T-helper 17 cell (primary cell): ENCODE data around the gene LRRC17. TPM values are rescaled to one million over a fixed set of nuclear protein-coding genes. Genes with fewer than 3 reads are reported as not detected.

Experiments used
- ATAC-seq: fragments of 150-1000 bp; cut with Tn5 transposase; 2 replicates; pipeline ENCODE4 v1.10.0; 2021; ENCODE audit warnings: mild to moderate bottlenecking, moderate library complexity
- DNase-seq, 3 donors: peaks; one replicate each; pipeline versions ENCODE4 v3.0.0 to v3.0.0-alpha.2; 2020 to 2021
- H3K9me3 ChIP-seq: one replicate; pipeline ENCODE4 v1.7.0; 2013; ENCODE audit warnings: low read length, mild to moderate bottlenecking; ENCODE audit not compliant: control insufficient read depth, poor library complexity, severe bottlenecking
- H3K27ac Mint-ChIP-seq: one replicate; pipeline ENCODE4 v1.8.0; 2022; ENCODE audit warnings: mild to moderate bottlenecking, moderate library complexity, mixed read lengths
- H3K27me3 Mint-ChIP-seq: one replicate; pipeline ENCODE4 v1.8.0; 2022; ENCODE audit warnings: mixed read lengths
- H3K36me3 Mint-ChIP-seq: one replicate; pipeline ENCODE4 v1.8.0; 2022; ENCODE audit warnings: low read depth, mixed read lengths
- H3K4me1 Mint-ChIP-seq: one replicate; pipeline ENCODE4 v1.8.0; 2022; ENCODE audit warnings: mild to moderate bottlenecking, mixed read lengths
- H3K4me3 Mint-ChIP-seq: one replicate; pipeline ENCODE4 v1.8.0; 2022; ENCODE audit warnings: mild to moderate bottlenecking, moderate library complexity, mixed read lengths
- total RNA-seq, 4 donors: library from RNA in 2 of 4; stranded (reverse) in 2 of 4; gene quantifications; one replicate each; pipeline ENCODE4 v1.2.3 and lab custom pipeline; 2022 to 2026

Gene LRRC17
- total RNA-seq, 2 donors from 2014 or later: 0.86 TPM; not detected in 1

DNA sequence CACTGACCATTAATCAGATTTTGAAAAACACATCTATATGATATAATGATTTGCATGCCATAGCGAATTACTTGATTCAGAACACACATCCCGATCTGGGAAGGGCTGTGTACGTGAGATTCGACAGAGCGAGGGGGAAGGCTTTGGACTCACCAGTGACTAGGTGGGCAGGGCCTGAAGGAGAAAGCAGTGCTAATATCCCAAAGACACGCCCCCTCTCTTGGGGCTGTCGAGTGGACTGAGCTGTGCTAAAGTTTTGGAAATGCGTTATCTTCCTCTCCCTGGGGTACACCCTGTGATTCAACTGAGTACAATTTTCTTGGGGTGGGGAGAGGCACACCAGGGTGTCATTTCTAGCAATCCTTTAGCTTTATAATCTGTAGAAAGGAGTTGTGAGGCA lies 1.8 kb downstream of the LRRC17 start:
- ATAC-seq: no peak
- Mint-ChIP-seq H3K27me3 (peaks cover 11% of the 10 kb centered on the region), H3K36me3 (peaks cover 3% of the 10 kb centered on the region), H3K27ac (no peak overlapping the region), H3K4me1 (no peaks in the 10 kb centered on the region), H3K4me3 (no peak overlapping the region)
- DNase-seq: no peak
- no peaks in the 10 kb centered on the region for H3K9me3 ChIP-seq

DNA sequence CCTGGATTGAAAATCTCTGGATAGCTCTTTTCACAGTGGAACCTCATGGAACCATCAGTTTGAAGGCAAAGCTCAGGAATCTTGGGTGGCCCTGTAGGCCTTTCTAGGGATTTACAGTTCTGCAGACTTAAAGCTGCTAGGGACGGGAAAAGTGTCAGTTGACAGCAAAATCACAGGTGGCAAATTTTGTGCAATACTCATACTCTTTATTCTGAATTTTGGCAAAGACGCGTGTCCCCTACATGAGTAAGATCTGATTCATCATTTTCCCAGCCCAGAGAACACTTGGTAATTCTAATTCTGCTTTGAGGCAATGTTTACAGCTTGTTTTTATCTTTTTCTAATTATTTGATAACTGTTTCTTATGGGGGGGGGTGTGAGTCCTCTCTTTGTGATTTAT lies 3.6 kb downstream of the LRRC17 start:
- H3K27me3 Mint-ChIP-seq: peaks cover 11% of the 10 kb centered on the region
- no peak overlapping the region for H3K4me3 Mint-ChIP-seq
- DNase-seq (no peak), ATAC-seq (no peak)
- H3K36me3 Mint-ChIP-seq: no peaks in the 10 kb centered on the region
- H3K4me1 Mint-ChIP-seq: no peaks in the 10 kb centered on the region
- no peak overlapping the region for H3K27ac Mint-ChIP-seq
- H3K9me3 ChIP-seq: no peaks in the 10 kb centered on the region

DNA sequence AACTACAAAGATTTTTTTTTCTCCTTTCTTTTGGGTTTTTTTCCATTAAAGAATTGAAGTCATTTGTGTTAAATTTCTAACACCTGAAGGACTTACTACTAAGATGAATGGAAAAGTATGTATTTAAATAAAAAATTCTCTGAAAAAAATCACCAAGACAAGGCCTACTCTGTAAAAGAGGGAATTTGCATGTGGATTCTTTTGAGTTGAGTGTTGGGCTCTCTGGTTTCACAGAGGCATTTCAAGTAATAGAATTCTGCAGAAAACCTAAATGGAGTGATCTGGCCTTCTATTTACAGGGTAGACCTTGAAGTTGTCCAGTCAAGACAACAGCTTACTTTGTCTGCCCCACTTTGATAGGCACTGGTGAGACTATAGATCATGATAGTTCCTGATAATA lies 4.1 kb downstream of the LRRC17 start:
- H3K27me3 Mint-ChIP-seq: peaks cover 11% of the 10 kb centered on the region
- no peaks in the 10 kb centered on the region for H3K36me3 Mint-ChIP-seq
- ATAC-seq (no peak), DNase-seq (no peak)
- no peaks in the 10 kb centered on the region for H3K9me3 ChIP-seq
- H3K27ac Mint-ChIP-seq: no peak overlapping the region
- H3K4me3 Mint-ChIP-seq: no peak overlapping the region
- H3K4me1 Mint-ChIP-seq: no peaks in the 10 kb centered on the region

DNA sequence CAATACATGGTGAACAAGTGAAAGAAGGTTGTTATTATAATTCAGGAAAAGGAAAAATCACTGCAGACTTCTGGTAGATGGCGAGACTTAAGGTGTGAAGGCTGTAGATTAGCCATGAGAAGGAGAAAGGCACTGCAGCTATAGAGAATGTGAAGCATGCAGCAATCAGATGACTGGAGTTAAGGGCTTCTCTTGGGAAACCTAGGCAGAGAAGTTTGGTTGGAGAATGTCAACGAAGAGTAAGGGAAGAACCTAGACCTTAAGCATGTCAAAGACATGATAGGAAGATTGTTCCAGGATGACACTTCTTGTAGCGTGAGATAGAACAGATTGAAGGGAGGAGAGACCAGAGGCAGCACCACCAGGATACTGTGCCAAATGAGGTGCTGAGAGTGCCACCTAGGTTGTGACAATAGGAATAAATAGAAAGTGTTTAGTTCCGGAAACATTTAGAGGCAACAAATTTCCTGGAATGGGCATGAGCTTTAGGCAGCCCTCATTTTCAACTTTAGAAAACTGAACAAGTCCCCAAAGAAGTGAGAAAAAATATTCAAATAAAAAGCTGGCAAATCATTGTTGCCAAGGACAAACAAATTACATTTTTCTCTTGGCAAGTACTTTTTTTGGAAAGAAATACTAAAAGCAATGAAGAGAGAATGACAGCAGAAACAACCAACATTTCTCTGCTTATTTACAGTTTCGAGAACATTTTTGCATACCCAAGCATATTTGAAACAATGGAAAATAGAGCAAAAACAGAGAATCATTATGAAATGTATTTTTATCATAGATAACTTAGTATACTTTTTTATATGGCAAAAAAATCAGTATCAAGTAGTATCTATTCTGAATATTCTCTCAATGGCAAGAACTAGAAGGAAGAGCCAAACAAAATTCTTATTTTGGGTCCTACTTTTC lies 4.9 kb downstream of the LRRC17 start:
- H3K4me3 Mint-ChIP-seq: no peak overlapping the region
- no peaks in the 10 kb centered on the region for H3K9me3 ChIP-seq
- peaks cover 9% of the 10 kb centered on the region for H3K27me3 Mint-ChIP-seq
- H3K36me3 Mint-ChIP-seq: no peaks in the 10 kb centered on the region
- no peaks in the 10 kb centered on the region for H3K4me1 Mint-ChIP-seq
- no peak for ATAC-seq
- no peak for DNase-seq
- no peak overlapping the region for H3K27ac Mint-ChIP-seq

DNA sequence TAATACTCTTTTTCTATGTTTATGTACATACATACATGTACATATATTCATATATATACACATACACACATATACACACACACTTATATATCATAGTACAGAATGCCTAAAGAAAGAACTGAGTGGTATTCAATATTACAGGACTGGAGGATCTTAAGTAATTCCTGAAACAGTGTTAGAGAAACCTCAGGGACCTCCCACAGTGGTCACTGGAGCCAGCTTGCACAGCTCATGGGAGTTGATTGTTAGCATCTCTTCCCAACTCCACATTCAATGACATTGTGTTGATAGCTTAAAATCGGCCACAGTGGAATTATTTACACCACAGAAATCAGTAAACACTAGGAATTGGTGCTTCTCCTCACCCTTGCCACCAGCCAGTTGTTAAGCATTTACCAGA lies 6.0 kb downstream of the LRRC17 start:
- Mint-ChIP-seq H3K27me3 (peaks cover 5% of the 10 kb centered on the region), H3K4me1 (no peaks in the 10 kb centered on the region), H3K36me3 (no peaks in the 10 kb centered on the region), H3K27ac (no peak overlapping the region), H3K4me3 (no peak overlapping the region)
- H3K9me3 ChIP-seq: no peaks in the 10 kb centered on the region
- ATAC-seq (no peak), DNase-seq (no peak)

DNA sequence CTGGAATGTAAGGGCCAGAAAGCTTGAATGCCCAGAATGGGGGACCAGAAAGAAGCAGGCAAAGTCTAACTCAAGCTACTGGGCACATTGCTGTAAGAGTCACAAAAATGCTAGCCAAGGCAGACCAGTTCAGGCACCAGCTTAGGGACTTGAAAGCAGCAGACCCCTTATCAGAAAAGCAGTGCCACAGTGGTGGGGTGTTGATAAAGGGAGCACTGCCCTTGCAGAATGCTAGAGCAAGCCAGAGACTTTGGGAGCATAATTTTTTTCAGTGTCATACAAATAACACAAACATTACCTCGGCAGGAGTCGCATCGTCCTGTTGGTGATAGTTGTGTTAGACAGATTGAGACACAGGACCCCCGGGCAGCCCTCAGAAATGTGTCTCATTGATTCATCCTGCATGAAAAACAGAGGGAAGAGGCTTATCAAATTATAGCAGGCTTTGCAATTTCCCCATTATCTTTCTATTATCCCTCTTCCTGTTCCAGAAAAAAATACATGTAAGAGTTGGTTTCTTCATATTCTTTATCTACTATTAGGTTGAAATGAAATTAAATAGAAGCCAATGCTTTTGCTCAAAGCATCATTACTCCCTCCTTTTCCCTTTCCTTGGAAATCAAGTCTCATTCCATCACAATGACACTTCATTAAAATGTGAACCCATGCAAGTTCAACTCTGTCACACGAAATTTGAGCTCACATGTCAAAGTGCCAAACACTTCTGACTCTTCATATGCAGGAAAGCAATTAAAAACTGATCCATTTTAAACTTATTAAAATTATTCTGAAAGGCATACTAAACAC lies 13.4 kb downstream of the LRRC17 start:
- Mint-ChIP-seq H3K36me3 (peaks cover 4% of the 10 kb centered on the region), H3K4me3 (no peak overlapping the region), H3K27me3 (peaks cover 4% of the 10 kb centered on the region), H3K4me1 (no peaks in the 10 kb centered on the region), H3K27ac (no peak overlapping the region)
- DNase-seq: no peak
- no peak for ATAC-seq
- no peaks in the 10 kb centered on the region for H3K9me3 ChIP-seq

DNA sequence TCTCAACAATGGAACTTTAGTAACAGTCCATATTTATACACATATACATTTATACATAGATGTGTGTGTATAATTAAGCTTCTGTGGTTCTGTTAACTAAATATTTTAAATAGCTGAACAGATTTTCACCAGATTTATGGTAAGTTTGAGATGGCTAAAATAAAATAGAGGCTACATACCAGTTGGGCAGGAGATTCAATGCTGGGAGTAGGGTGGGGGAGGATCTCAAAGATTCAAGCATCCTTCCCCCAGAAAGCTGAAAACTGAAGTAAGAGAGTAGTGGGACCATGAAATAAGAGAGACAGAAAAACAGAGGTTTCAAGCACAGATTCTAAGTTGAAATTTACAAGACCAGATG lies 14.0 kb downstream of the LRRC17 start:
- DNase-seq: no peak

DNA sequence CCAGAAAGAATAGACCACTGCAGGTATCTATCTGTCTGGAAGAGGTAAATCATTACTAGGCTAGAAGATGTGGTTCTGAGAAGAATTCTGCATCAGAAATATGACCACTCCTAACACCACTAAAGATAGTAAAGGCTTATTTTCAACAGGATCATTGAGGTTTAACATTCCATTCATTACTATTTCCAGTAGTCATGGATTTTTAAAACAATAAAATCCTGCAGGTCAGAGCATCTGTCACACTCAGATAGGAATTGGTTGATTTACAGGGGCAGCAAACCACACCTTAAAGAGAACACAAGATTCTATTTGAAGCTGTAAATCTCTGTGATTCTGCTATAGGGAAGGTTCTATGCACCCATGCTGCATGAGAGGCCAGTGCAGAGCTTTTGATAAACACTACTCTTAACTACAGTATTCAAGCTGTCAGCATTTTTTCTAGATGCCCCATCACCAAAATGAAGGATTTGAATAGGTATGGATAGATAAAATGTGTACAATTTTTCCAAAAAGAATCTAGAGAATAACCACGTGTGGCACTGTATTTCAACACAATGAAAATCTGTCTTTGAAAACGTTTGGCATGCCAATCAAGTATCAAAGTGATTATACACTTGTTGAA lies 14.6 kb downstream of the LRRC17 start:
- H3K9me3 ChIP-seq: no peaks in the 10 kb centered on the region
- Mint-ChIP-seq H3K36me3 (peaks cover 4% of the 10 kb centered on the region), H3K27ac (no peak overlapping the region), H3K4me1 (no peaks in the 10 kb centered on the region), H3K4me3 (no peak overlapping the region), H3K27me3 (peaks cover 4% of the 10 kb centered on the region)
- no peak for DNase-seq
- no peak for ATAC-seq

More for the DNA sequence above, 14.0 kb downstream of the LRRC17 start:
- H3K9me3 ChIP-seq: no peaks in the 10 kb centered on the region
- Mint-ChIP-seq H3K27ac (no peak overlapping the region), H3K4me3 (no peak overlapping the region), H3K27me3 (peaks cover 4% of the 10 kb centered on the region), H3K4me1 (no peaks in the 10 kb centered on the region), H3K36me3 (peaks cover 4% of the 10 kb centered on the region)
- ATAC-seq: no peak

DNA sequence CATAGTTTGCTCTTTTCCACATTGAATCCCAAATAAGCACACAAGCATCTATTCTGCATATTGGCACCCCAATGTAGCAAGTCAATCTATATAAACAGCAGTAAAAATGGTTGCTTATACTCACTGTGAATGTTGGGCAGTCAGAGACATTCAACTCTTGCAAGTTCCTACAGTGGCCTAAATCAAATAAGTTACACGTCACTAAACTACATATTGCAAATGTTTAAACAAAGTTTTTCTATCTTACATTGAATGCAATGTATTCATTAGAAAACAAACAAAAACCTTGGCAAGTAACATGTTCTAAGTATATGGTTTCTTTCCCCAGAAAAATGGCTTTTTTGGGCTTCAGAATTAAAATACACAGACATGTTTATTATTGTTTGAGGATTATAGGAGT lies 19.0 kb downstream of the LRRC17 start:
- no peaks in the 10 kb centered on the region for H3K9me3 ChIP-seq
- H3K27me3 Mint-ChIP-seq: peaks cover 1% of the 10 kb centered on the region
- H3K4me1 Mint-ChIP-seq: no peaks in the 10 kb centered on the region
- H3K4me3 Mint-ChIP-seq: no peak overlapping the region
- no peak for ATAC-seq
- no peak for DNase-seq
- no peak overlapping the region for H3K27ac Mint-ChIP-seq
- H3K36me3 Mint-ChIP-seq: peaks cover 4% of the 10 kb centered on the region

DNA sequence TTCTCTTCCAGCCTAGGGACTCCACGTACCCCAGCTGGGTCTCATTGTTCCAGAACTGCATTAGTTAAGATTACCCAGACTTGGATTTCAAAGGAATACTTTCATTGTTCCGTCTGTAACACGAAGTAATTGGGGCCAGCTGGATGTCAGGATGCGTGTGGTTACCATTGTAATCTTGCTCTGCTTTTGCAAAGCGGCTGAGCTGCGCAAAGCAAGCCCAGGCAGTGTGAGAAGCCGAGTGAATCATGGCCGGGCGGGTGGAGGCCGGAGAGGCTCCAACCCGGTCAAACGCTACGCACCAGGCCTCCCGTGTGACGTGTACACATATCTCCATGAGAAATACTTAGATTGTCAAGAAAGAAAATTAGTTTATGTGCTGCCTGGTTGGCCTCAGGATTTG lies 21.0 kb downstream of the LRRC17 start:
- H3K4me3 Mint-ChIP-seq: no peak overlapping the region
- H3K9me3 ChIP-seq: no peaks in the 10 kb centered on the region
- peaks cover 4% of the 10 kb centered on the region for H3K36me3 Mint-ChIP-seq
- ATAC-seq (no peak), DNase-seq (no peak)
- no peaks in the 10 kb centered on the region for H3K4me1 Mint-ChIP-seq
- no peak overlapping the region for H3K27ac Mint-ChIP-seq
- H3K27me3 Mint-ChIP-seq: no peaks in the 10 kb centered on the region

DNA sequence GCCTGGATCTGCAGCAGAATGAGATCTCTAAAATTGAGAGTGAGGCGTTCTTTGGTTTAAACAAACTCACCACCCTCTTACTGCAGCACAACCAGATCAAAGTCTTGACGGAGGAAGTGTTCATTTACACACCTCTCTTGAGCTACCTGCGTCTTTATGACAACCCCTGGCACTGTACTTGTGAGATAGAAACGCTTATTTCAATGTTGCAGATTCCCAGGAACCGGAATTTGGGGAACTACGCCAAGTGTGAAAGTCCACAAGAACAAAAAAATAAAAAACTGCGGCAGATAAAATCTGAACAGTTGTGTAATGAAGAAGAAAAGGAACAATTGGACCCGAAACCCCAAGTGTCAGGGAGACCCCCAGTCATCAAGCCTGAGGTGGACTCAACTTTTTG lies 21.4 kb downstream of the LRRC17 start:
- no peak overlapping the region for H3K4me3 Mint-ChIP-seq
- ATAC-seq: no peak

DNA sequence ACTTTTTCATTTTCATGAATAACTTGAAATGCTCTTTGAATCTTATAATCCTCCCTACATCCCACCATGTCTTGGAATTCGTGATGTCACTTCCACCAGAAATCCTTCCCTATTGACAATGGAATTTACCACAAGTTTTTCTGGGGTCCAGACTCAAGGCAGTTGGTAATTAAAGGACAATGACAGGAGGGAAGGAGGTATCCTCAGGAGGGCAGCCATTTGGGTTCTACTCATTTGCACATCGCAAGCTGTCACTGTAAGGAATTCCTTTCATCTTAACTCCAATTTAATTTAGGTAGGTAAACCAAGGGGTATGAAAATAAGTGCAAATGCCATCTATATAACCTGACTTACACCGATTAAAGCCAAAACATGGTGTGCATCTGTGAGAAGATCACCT lies 21.9 kb downstream of the LRRC17 start:
- DNase-seq (no peak), ATAC-seq (no peak)
- Mint-ChIP-seq H3K4me1 (no peaks in the 10 kb centered on the region), H3K27me3 (no peaks in the 10 kb centered on the region), H3K4me3 (no peak overlapping the region), H3K27ac (no peak overlapping the region), H3K36me3 (no peaks in the 10 kb centered on the region)
- H3K9me3 ChIP-seq: no peaks in the 10 kb centered on the region

More for the DNA sequence above, 21.4 kb downstream of the LRRC17 start:
- DNase-seq: no peak
- peaks cover 2% of the 10 kb centered on the region for H3K36me3 Mint-ChIP-seq
- no peaks in the 10 kb centered on the region for H3K9me3 ChIP-seq
- H3K27me3 Mint-ChIP-seq: no peaks in the 10 kb centered on the region
- H3K27ac Mint-ChIP-seq: no peak overlapping the region
- no peaks in the 10 kb centered on the region for H3K4me1 Mint-ChIP-seq

DNA sequence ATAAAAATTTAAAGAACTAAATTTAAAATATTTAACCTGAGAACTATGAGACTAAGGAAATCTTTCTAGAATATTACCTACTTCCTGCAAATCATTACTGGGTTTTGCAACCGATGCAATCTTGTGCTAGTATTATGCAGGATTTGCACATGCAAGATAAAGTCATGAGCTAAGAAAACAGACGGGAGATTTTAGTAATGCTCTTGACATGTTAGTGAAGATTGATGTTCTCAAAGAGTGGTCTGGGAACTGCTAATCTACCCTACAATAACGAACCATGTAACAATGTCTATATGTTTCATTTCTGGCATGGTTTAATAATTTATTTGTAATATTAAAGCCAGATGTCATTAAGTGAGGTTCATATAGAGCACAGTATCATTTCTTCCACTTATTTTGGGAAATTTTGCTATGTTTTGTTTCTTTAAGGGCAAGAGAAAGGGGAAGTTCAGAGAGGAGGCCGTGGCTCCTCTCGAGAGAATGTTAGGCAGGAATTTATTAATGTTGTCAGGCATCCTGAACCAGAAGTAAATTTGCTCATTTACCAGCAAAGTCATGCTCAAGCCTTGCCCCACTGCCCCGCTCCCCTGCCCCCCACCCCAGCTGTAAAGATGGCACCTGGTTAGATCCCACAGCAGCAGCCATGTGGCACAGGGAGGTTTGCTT lies 22.8 kb downstream of the LRRC17 start:
- DNase-seq: no peak
- Mint-ChIP-seq H3K36me3 (no peaks in the 10 kb centered on the region), H3K4me3 (no peak overlapping the region), H3K4me1 (no peaks in the 10 kb centered on the region), H3K27me3 (no peaks in the 10 kb centered on the region), H3K27ac (no peak overlapping the region)
- no peak for ATAC-seq
- H3K9me3 ChIP-seq: no peaks in the 10 kb centered on the region
